Left ventricle myocardium inferior (tissue), 1 donor: Measurements from ENCODE around the gene LARGE1. TPM values are rescaled to one million over a fixed set of nuclear protein-coding genes. Genes with fewer than 3 reads are reported as not detected.
A peak's percentile ranks its signal among the peaks of the same experiment; 100 is the strongest.

Experiments
- DNase-seq: peaks from one replicate; pipeline ENCODE4 v3.0.0-alpha.2; 2020
- H3K27ac ChIP-seq: fragments of 200-600 bp; replicated peaks from 2 replicates; pipeline ENCODE4 v1.8.0; 2021
- H3K27me3 ChIP-seq: fragments of 200-600 bp; 2 replicates; pipeline ENCODE4 v1.8.0; 2021; ENCODE audit warnings: low read depth
- H3K36me3 ChIP-seq: fragments of 200-600 bp; 2 replicates; pipeline ENCODE4 v1.8.0; 2021
- H3K4me1 ChIP-seq: fragments of 200-600 bp; 2 replicates; pipeline ENCODE4 v1.8.0; 2021
- H3K4me3 ChIP-seq: fragments of 200-600 bp; 2 replicates; pipeline ENCODE4 v1.8.0; 2021; ENCODE audit warnings: mild to moderate bottlenecking, moderate library complexity
- H3K9me3 ChIP-seq: fragments of 200-600 bp; replicated peaks from 2 replicates; pipeline ENCODE4 v1.8.0; 2021
- CTCF ChIP-seq: fragments of 200-600 bp; IDR thresholded peaks from 2 replicates; pipeline ENCODE4 v1.8.0; 2021; ENCODE audit warnings: antibody characterized with exemption, mild to moderate bottlenecking, borderline replicate concordance
- intact Hi-C: fragments of 100-400 bp; cut with micrococcal nuclease; formaldehyde crosslinking; loops from one replicate; pipeline ENCODE4 v1.11.0; 2022
- total RNA-seq: library from RNA; stranded (reverse); fragmentation: NEBNext Ultra II Directional; extraction: Animal tissue kit (Norgen Biotek cat#: 25700); gene quantifications from one replicate; pipeline ENCODE4 v1.2.1, GENCODE V29; 2021
- donor health status: DM: no; HTN: yes; CAD: no; lungs with severe emphysema.

Gene LARGE1
- total RNA-seq, 1 donor from 2014 or later, result 117 TPM

GRCh38 chr22:33785283-33785968, 134.8 kb downstream of the LARGE1 start:
- Histone ChIP-seq H3K4me3 (no peak overlapping the region), H3K27me3 (no peaks in the 10 kb centered on the region), H3K36me3 (peaks cover 14% of the 10 kb centered on the region), H3K9me3 (peaks cover 19% of the 10 kb centered on the region), H3K4me1 (peaks cover 39% of the 10 kb centered on the region), H3K27ac (peak overlapping the region; percentile 52)
- intact Hi-C loops, result no loop called here
- no peak for TF ChIP-seq CTCF
- no peak for DNase-seq

- intact Hi-C loops, result no loop called here
- Histone ChIP-seq H3K4me1 (peaks cover 58% of the 10 kb centered on the region), H3K4me3 (no peak overlapping the region), H3K27ac (peak overlapping the region; percentile 85), H3K9me3 (no peaks in the 10 kb centered on the region), H3K27me3 (no peaks in the 10 kb centered on the region), H3K36me3 (no peaks in the 10 kb centered on the region)
- no peak for TF ChIP-seq CTCF
- DNase-seq, result no peak
These were observed 138.9 kb downstream of the LARGE1 start for GRCh38 chr22:33781411-33781810.

- intact Hi-C loops, result no loop called here
- Histone ChIP-seq H3K27me3 (no peaks in the 10 kb centered on the region), H3K9me3 (no peaks in the 10 kb centered on the region), H3K4me1 (peaks cover 57% of the 10 kb centered on the region), H3K4me3 (no peak overlapping the region), H3K27ac (peak overlapping the region; percentile 71), H3K36me3 (no peaks in the 10 kb centered on the region)
- TF ChIP-seq CTCF, result no peak
- no peak for DNase-seq
These were observed 139.6 kb downstream of the LARGE1 start for GRCh38 chr22:33780531-33781136.

GRCh38 chr22:33779243-33779642, 141.0 kb downstream of the LARGE1 start:
- intact Hi-C loops, result no loop called here
- H3K4me1 ChIP-seq, result peaks cover 63% of the 10 kb centered on the region

GRCh38 chr22:33776491-33776890, 143.8 kb downstream of the LARGE1 start:
- H3K27me3 ChIP-seq, result no peaks in the 10 kb centered on the region
- H3K36me3 ChIP-seq, result no peaks in the 10 kb centered on the region
- peaks cover 86% of the 10 kb centered on the region for H3K4me1 ChIP-seq
- H3K9me3 ChIP-seq, result no peaks in the 10 kb centered on the region
- no peak for DNase-seq
- intact Hi-C loops, result no loop called here
- no peak overlapping the region for H3K4me3 ChIP-seq
- TF ChIP-seq CTCF, result no peak
- H3K27ac ChIP-seq, result peak overlapping the region; percentile 60

More at GRCh38 chr22:33779243-33779642, 141.0 kb downstream of the LARGE1 start:
- no peak for TF ChIP-seq CTCF
- no peak overlapping the region for H3K4me3 ChIP-seq
- H3K27ac ChIP-seq, result peak overlapping the region; percentile 71
- no peaks in the 10 kb centered on the region for H3K36me3 ChIP-seq
- DNase-seq, result no peak
- no peaks in the 10 kb centered on the region for H3K9me3 ChIP-seq
- H3K27me3 ChIP-seq, result no peaks in the 10 kb centered on the region
